G401 (cell line): ENCODE measurements around the gene DNAJC22. TPM values are rescaled to one million over a fixed set of nuclear protein-coding genes. Genes with fewer than 3 reads are reported as not detected.
"Not testable (repeated sequence)": the region's sequence is repeated elsewhere in the genome, so short reads cannot be mapped to it uniquely, and the experiment has no call there.

Experiments
- DNase-seq: peaks from one replicate; pipeline ENCODE4 v3.0.0-alpha.2; 2015; ENCODE audit warnings: low spot score
- in situ Hi-C: cut with HindIII; loops from 2 replicates; pipeline ENCODE4 v1.10.0; 2016; ENCODE audit warnings: low sequenced_read_pairs, mixed read lengths
- total RNA-seq: library from RNA; depleted of rRNA; stranded (reverse); fragments of >200 nt; shearing (Covaris generic); gene quantifications from 2 replicates; pipeline ENCODE4 v1.2.3, GENCODE V29; 2014; rRNA removed

DNAJC22 gene
- total RNA-seq, 1 experiment from 2014 or later = 3.2 TPM

- in situ Hi-C loops = loop anchor here (25.0 kb wide), 1 partner anchor 146 kb away; no protein-coding TSS in a partner anchor
Observed at GRCh38 chr12:49366096-49366651, 19.5 kb downstream of the DNAJC22 start.

GRCh38 chr12:49366652-49367380 lies 20.1 kb downstream of the DNAJC22 start:
- DNase-seq = peak; percentile 85
- in situ Hi-C loops = loop anchor here (25.0 kb wide), 1 partner anchor 145 kb away; no protein-coding TSS in a partner anchor

More at GRCh38 chr12:49366096-49366651, 19.5 kb downstream of the DNAJC22 start:
- DNase-seq = no peak

GRCh38 chr12:49367381-49368239 lies 20.9 kb downstream of the DNAJC22 start, which contains the start of gene SPATS2:
SPATS2 (plus strand) TSS chr12:49367462; CDS start chr12:49461013, 93,551 bp downstream.
- in situ Hi-C loops = loop anchor here (25.0 kb wide), 1 partner anchor 145 kb away; no protein-coding TSS in a partner anchor
- DNase-seq = peak; percentile 59

DNA sequence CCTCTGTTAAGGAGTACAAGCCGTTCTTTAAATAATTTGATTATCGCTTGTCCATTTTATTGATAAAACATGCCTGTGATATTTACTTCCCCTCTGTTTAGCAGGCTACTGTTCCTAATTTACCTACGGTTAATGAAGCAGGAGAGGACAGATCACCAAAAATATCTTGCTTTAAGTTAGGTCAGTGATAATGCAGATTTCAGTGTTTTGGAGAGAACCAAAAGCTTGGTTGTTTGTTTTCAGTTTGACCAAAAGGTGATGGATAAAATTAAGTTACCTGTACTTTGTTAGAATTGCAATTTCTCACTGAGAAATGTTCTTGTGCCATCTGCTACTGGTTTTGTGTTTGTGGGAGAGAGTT lies 21.5 kb downstream of the DNAJC22 start:
- DNase-seq = peak; percentile 55
- in situ Hi-C loops = loop anchor here (25.0 kb wide), 1 partner anchor 144 kb away; no protein-coding TSS in a partner anchor

DNA sequence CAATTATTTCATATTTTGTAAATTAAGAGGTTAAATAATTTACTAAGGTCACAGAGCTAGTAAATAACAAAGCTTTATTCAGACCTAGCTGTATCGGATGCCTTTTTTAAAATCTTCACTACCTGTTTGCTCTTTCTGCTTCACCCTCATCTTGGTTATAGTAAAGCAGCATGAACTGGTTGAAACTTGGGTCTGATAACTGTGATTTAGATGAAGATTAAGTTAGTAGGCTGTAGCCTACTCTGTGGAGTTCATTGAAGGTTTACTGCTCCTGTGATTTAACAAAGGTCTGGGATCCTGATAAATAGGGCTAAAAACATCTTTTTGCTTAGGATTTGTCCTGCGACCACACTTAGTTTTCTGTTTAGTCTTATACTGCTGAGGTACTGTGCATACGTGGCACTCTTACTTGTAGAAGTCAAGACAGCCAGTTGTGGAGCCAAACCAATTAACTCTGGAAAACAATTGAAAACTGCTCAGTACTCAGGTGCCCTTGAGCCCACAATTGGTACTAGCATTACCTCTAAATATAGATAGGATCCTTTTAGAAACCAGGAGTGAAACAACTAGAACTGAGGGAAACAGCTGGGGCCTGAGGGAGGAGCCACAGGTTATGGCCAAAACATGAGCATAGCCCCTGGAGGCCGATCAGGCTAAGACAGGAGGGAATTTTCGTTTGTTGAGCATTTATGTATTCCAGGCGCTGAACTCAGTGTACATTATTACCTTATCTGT lies 22.9 kb downstream of the DNAJC22 start:
- no peak for DNase-seq
- in situ Hi-C loops = loop anchor here (25.0 kb wide), 1 partner anchor 143 kb away; no protein-coding TSS in a partner anchor

GRCh38 chr12:49370539-49370938 lies 23.9 kb downstream of the DNAJC22 start:
- DNase-seq = no peak
- in situ Hi-C loops = loop anchor here (25.0 kb wide), 1 partner anchor 142 kb away; no protein-coding TSS in a partner anchor

DNA sequence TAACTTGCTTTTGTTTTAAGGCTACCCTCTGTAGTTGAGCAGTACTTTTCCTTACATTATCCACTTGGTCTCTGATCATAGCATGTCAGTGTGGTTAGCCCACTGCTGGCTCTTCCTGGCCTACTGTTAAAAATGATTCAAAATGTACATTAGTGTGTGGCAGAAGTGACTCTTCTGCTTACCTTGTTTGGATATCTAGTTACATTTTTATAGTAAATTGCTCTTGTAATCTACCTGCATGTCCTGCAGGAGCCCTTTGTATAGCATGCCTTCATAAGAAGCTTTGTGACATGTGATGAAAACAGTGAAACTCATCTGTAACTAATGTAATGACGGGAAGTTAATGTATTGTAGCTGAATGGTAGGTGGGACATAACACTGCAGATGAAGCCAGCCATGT lies 28.7 kb downstream of the DNAJC22 start:
- in situ Hi-C loops = no loop called here
- no peak for DNase-seq

DNA sequence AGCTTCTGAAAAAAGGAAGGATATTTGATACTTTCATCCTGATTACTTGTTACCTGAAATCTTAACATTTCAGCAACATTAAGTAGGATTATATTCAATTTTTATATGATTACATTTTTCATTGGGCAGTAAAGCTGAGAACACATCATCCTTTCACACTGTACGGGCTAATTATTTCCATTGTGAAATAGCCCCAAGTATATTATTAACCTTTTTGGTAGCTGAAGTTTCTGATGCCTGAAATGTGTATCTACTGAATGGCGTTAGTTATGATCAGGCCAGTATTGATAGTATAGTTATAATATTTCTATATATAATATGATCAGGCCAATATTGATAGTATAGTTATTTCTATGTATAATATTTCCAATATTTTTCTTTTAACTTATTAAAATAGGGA lies 30.7 kb downstream of the DNAJC22 start:
- in situ Hi-C loops = no loop called here
- DNase-seq = no peak

DNA sequence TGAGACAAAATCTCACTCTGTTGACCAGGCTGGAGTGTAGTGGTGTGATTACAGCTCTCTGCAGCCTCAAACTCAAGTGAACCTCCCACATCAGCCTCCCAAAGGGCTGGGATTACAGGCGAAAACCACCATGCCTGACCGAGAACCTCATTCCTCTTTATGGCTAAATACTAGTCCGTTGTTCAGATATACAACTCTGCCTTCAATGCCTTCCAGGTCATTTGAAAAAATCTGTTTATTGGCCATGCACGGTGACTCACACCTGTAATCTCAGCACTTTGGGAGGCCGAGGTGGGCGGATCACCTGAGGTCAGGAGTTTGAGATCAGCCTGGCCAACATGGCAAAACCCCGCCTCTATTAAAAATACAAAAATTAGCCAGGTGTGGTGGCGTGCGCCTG lies 33.5 kb downstream of the DNAJC22 start:
- DNase-seq, in situ Hi-C loops: not testable (repeated sequence)

DNA sequence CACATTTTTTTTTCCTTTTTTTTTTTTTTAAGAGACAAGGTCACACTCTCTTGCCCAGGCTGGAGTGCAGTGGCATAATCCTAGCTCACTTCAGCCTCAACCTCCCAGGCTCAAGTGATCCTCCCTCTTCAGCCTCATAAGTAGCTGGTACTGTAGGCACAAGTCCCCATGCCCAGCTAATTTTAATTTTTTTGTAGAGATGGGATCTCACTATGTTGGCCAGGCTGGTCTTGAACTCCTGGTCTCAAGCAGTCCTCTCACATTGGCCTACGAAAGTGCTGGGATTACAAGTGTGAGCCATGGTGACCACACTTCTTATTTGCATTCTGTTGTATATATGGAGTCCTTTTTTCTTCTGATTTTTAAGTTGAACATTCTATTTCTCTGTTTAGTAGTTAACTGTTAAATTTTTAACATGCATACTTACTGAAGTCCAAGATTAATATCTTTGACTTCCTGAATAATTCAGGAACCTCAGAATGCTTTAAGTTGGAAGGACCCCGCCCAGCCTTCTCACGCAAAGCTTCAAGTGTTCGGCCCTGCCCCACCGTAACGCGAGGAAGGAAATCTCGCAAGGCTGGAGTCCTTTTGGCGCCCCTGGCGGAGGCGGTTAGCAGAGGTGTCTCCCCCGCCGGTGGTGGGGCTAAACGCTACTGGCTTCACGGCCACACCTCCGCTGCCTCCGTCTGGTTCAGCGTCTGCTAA lies 42.1 kb downstream of the DNAJC22 start:
- no peak for DNase-seq
- in situ Hi-C loops = no loop called here

- DNase-seq = no peak
- in situ Hi-C loops = no loop called here
Observed at GRCh38 chr12:49389387-49389703, 42.7 kb downstream of the DNAJC22 start.

DNA sequence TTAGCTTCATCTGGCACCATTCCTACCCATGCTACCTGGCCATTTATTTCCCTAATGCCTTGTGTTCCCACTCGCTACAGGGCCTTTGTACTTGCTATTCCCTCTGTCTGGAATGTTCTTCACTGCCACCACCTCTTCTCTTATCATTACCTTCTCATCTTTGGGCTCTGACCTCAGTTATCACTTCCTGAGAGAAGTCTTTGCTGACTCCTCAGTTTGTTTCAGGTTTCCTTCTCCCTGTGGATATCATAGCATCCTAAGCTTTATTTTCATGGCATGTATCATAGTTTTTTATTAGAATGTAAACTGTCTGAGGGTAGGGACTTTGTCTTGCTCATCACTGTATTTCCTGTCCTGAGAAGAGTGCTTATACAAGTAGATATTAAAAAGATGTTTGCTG lies 50.3 kb downstream of the DNAJC22 start:
- no peak for DNase-seq
- in situ Hi-C loops = no loop called here

DNA sequence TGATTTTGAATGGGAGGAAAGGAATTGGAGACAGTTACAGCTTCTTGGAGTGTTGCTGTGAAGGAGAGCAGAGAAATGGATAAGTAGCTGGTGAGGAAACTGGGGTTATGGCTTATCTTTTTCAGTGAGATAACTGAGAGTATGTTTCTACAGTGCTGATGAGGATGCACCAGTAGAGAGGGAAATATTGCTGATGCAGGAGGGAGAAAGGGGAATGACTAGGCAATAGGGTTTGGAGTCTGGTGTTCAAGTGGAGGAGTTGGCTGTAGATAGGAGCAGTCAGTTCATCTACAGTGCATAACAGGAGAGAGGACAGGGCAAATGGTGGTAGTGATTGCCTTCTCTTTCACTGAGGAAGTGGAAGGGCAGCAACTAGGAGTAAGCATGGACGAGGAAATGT lies 53.6 kb downstream of the DNAJC22 start:
- in situ Hi-C loops = no loop called here
- DNase-seq = no peak

Other genes starting within 250 kb of the DNAJC22 start
- gene LMBR1L, start 236.0 kb upstream of the DNAJC22 start, total RNA-seq = 26.8 and 40.8 TPM in 2 replicates
- 2,974 and 3,054 TPM in 2 replicates for gene TUBA1B, start 215.5 kb upstream of the DNAJC22 start, total RNA-seq
- 446 and 521 TPM in 2 replicates for gene TUBA1A, start 157.8 kb upstream of the DNAJC22 start, total RNA-seq
- gene TUBA1C, start 81.8 kb upstream of the DNAJC22 start, total RNA-seq = 279 and 457 TPM in 2 replicates
- 1.8 and 2.2 TPM in 2 replicates for gene PRPH, start 51.7 kb upstream of the DNAJC22 start, total RNA-seq
- 39.1 and 43.0 TPM in 2 replicates for gene TROAP, start 23.6 kb upstream of the DNAJC22 start, total RNA-seq
- gene C1QL4, start 9.7 kb upstream of the DNAJC22 start, total RNA-seq = 9.7 and 16.4 TPM in 2 replicates
- 65.1 and 67.0 TPM in 2 replicates for gene SPATS2, start 20.6 kb downstream of the DNAJC22 start, total RNA-seq
- 1.7 TPM in 2 replicates for gene KCNH3, start 192.1 kb downstream of the DNAJC22 start, total RNA-seq
- 143 and 148 TPM in 2 replicates for gene MCRS1, start 221.3 kb downstream of the DNAJC22 start, total RNA-seq